HepG2 (cell line): ENCODE data around the gene MIER1. TPM values are rescaled to one million over a fixed set of nuclear protein-coding genes. Genes with fewer than 3 reads are reported as not detected.

ENCODE experiments used
- ARID3A ChIP-seq: IDR thresholded peaks from 2 replicates; pipeline ENCODE4 v1.6.1; 2012; ENCODE audit warnings: low read depth, low read length, improper control_type of control experiment
- ATF2 ChIP-seq: sonication (generic); formaldehyde crosslinking; IDR thresholded peaks from 2 replicates; pipeline ENCODE4 v1.4.0; 2020; ENCODE audit warnings: missing genetic modification reagents
- FOXJ3 ChIP-seq: sonication (generic); formaldehyde crosslinking; IDR thresholded peaks from 2 replicates; pipeline ENCODE4 v1.4.0; 2020; ENCODE audit warnings: missing genetic modification reagents, mild to moderate bottlenecking, borderline replicate concordance
- HMG20A ChIP-seq: IDR thresholded peaks from 2 replicates; pipeline ENCODE4 v1.6.1; 2016; ENCODE audit warnings: borderline replicate concordance
- NFAT5 ChIP-seq: sonication (generic); formaldehyde crosslinking; IDR thresholded peaks from 2 replicates; pipeline ENCODE4 v1.4.0; 2020; ENCODE audit warnings: missing genetic modification reagents
- NFRKB ChIP-seq: fragments of 450-650 bp; IDR thresholded peaks from 2 replicates; pipeline ENCODE4 v1.6.1; 2017
- PCBP1 ChIP-seq: fragments of 200-400 bp; formaldehyde crosslinking; IDR thresholded peaks from 2 replicates; pipeline ENCODE4 v1.6.1; 2017; ENCODE audit warnings: mild to moderate bottlenecking, low read depth, low read length, borderline replicate concordance
- SRSF9 ChIP-seq: fragments of 200-400 bp; formaldehyde crosslinking; IDR thresholded peaks from 2 replicates; pipeline ENCODE4 v1.6.1; 2018; ENCODE audit warnings: borderline replicate concordance, mild to moderate bottlenecking, low read depth, low read length; ENCODE audit not compliant: insufficient read depth, poor library complexity, severe bottlenecking
- TERF1 ChIP-seq: sonication (generic); formaldehyde crosslinking; IDR thresholded peaks from 2 replicates; pipeline ENCODE4 v1.8.0; 2022; ENCODE audit warnings: mild to moderate bottlenecking, missing genetic modification reagents, moderate library complexity
- TFE3 ChIP-seq: IDR thresholded peaks from 2 replicates; pipeline ENCODE4 v1.6.1; 2016
- ZBTB37 ChIP-seq: sonication (generic); formaldehyde crosslinking; IDR thresholded peaks from 2 replicates; pipeline ENCODE4 v1.4.0; 2020; ENCODE audit warnings: mild to moderate bottlenecking, missing genetic modification reagents
- ZEB1 ChIP-seq: IDR thresholded peaks from 2 replicates; pipeline ENCODE4 v1.6.1; 2012; ENCODE audit warnings: mild to moderate bottlenecking, low read depth, inconsistent platforms; ENCODE audit not compliant: insufficient replicate concordance
- ZNF282 ChIP-seq: fragments of 450-650 bp; IDR thresholded peaks from 2 replicates; pipeline ENCODE4 v1.6.1; 2018; ENCODE audit not compliant: partially characterized antibody
- ZNF547 ChIP-seq: sonication (generic); formaldehyde crosslinking; IDR thresholded peaks from 2 replicates; pipeline ENCODE4 v1.5.1; 2020; ENCODE audit warnings: mild to moderate bottlenecking, missing genetic modification reagents
- polyA plus RNA-seq, 8 experiments: library from polyadenylated mRNA; depleted of rRNA in 3 of 8; stranded (reverse) in 7 of 8; unstranded in 1 of 8; fragments of >200 nt; fragmentation: Illumina TruSeq in 4 of 8; extraction: Trizol in 4 of 8; gene quantifications; 2 replicates each; pipeline versions ENCODE4 v1.2.1 to v1.2.3, GENCODE V29; 2011 to 2016; ENCODE audit warnings: low read depth in 4 of 8, missing spikeins in 1 of 8, mixed read lengths in 1 of 8; ENCODE audit not compliant: insufficient read depth in 1 of 8
- total RNA-seq, 5 experiments: library from RNA; depleted of rRNA; stranded (reverse); fragments of >200 nt; fragmentation: Illumina TruSeq; extraction: Trizol; gene quantifications; 2 replicates each; pipeline ENCODE4 v1.2.3, GENCODE V29; 2016; ENCODE audit warnings: low read depth in 1 of 5

The MIER1 gene
- total and polyA plus RNA-seq, 2 of the 13 experiments (the other 11 are each of a cell fraction or from before 2014, with no cell fraction given), result 7.0 to 30.4 TPM

GRCh38 chr1:66944330-66945274, 19.8 kb downstream of the MIER1 start (continued):
- TF ChIP-seq ATF2 (CRISPR knock-in tag) (no peak), PCBP1 (no peak), SRSF9 (no peak), ZNF282 (no peak), ARID3A (no peak), ZNF547 (CRISPR knock-in tag) (no peak), NFRKB (no peak), HMG20A (peak; percentile 56; the same call in 1 of the 2 replicates), NFAT5 (CRISPR knock-in tag) (no peak), ZEB1 (no peak), FOXJ3 (CRISPR knock-in tag) (no peak), TFE3 (peak; percentile 67), ZBTB37 (CRISPR knock-in tag) (no peak), TERF1 (no peak)
